ENCODE measurements around the gene TCF4. TPM values are rescaled to one million over a fixed set of nuclear protein-coding genes. Genes with fewer than 3 reads are reported as not detected.

TCF4 gene
- total RNA-seq (2012; rRNA removed): 28.4 and 29.1 TPM in 2 replicates

GRCh38 chr18:55588111-55588869 lies at the start of gene TCF4:
TCF4 (minus strand) TSS chr18:55588192; CDS start chr18:55587116, 1,076 bp downstream.
- Histone ChIP-seq H3K4me3 (ENCODE audit: low read length) (peak within 1 kb of the TSS; percentile 75), H3K4me1 (ENCODE audit: control insufficient read depth, insufficient read depth, low read length) (peaks cover 14% of the 10 kb centered on the region), H3K9me3 (replicated peaks; ENCODE audit: low read length) (no peaks in the 10 kb centered on the region), H3K4me2 (ENCODE audit: low read length) (peak within 1 kb of the TSS; percentile 87), H3K9ac (ENCODE audit: low read depth, low read length) (peak within 1 kb of the TSS; percentile 90), H3K27me3 (ENCODE audit: control insufficient read depth, insufficient read depth, low read length) (no peaks in the 10 kb centered on the region), H3K36me3 (ENCODE audit: insufficient read depth, low read length) (no peaks in the 10 kb centered on the region)

GRCh38 chr18:55637204-55637603 lies 49.2 kb upstream of the TCF4 start:
- no peaks in the 10 kb centered on the region for H3K27me3 ChIP-seq (ENCODE audit: control insufficient read depth, insufficient read depth, low read length)
- H3K4me2 ChIP-seq (ENCODE audit: low read length): no peak overlapping the region
- H3K4me1 ChIP-seq (ENCODE audit: control insufficient read depth, insufficient read depth, low read length): peaks cover 11% of the 10 kb centered on the region
- H3K9ac ChIP-seq (ENCODE audit: low read depth, low read length): no peak overlapping the region
- no peaks in the 10 kb centered on the region for H3K36me3 ChIP-seq (ENCODE audit: insufficient read depth, low read length)
- no peaks in the 10 kb centered on the region for H3K9me3 ChIP-seq (replicated peaks; ENCODE audit: low read length)
- no peak overlapping the region for H3K4me3 ChIP-seq (ENCODE audit: low read length)

- H3K9ac ChIP-seq (ENCODE audit: low read depth, low read length): no peak overlapping the region
- no peak overlapping the region for H3K4me2 ChIP-seq (ENCODE audit: low read length)
- H3K4me1 ChIP-seq (ENCODE audit: control insufficient read depth, insufficient read depth, low read length): peaks cover 11% of the 10 kb centered on the region
- no peak overlapping the region for H3K4me3 ChIP-seq (ENCODE audit: low read length)
- no peaks in the 10 kb centered on the region for H3K9me3 ChIP-seq (replicated peaks; ENCODE audit: low read length)
- no peaks in the 10 kb centered on the region for H3K36me3 ChIP-seq (ENCODE audit: insufficient read depth, low read length)
- no peaks in the 10 kb centered on the region for H3K27me3 ChIP-seq (ENCODE audit: control insufficient read depth, insufficient read depth, low read length)
Measured at GRCh38 chr18:55635439-55635838, 47.4 kb upstream of the TCF4 start.

GRCh38 chr18:55634545-55634944 lies 46.6 kb upstream of the TCF4 start:
- Histone ChIP-seq H3K27me3 (ENCODE audit: control insufficient read depth, insufficient read depth, low read length) (no peaks in the 10 kb centered on the region), H3K4me3 (ENCODE audit: low read length) (no peak overlapping the region), H3K36me3 (ENCODE audit: insufficient read depth, low read length) (no peaks in the 10 kb centered on the region), H3K4me2 (ENCODE audit: low read length) (peak overlapping the region; percentile 3), H3K4me1 (ENCODE audit: control insufficient read depth, insufficient read depth, low read length) (peaks cover 11% of the 10 kb centered on the region), H3K9ac (ENCODE audit: low read depth, low read length) (no peak overlapping the region), H3K9me3 (replicated peaks; ENCODE audit: low read length) (no peaks in the 10 kb centered on the region)

GRCh38 chr18:55633032-55633431 lies 45.0 kb upstream of the TCF4 start:
- Histone ChIP-seq H3K4me3 (ENCODE audit: low read length) (no peak overlapping the region), H3K9ac (ENCODE audit: low read depth, low read length) (no peak overlapping the region), H3K4me2 (ENCODE audit: low read length) (no peak overlapping the region), H3K9me3 (replicated peaks; ENCODE audit: low read length) (no peaks in the 10 kb centered on the region), H3K27me3 (ENCODE audit: control insufficient read depth, insufficient read depth, low read length) (no peaks in the 10 kb centered on the region), H3K4me1 (ENCODE audit: control insufficient read depth, insufficient read depth, low read length) (peaks cover 11% of the 10 kb centered on the region), H3K36me3 (ENCODE audit: insufficient read depth, low read length) (no peaks in the 10 kb centered on the region)

- Histone ChIP-seq H3K9ac (ENCODE audit: low read depth, low read length) (no peak overlapping the region), H3K9me3 (replicated peaks; ENCODE audit: low read length) (no peaks in the 10 kb centered on the region), H3K4me1 (ENCODE audit: control insufficient read depth, insufficient read depth, low read length) (peaks cover under 1% of the 10 kb centered on the region), H3K4me3 (ENCODE audit: low read length) (no peak overlapping the region), H3K36me3 (ENCODE audit: insufficient read depth, low read length) (no peaks in the 10 kb centered on the region), H3K27me3 (ENCODE audit: control insufficient read depth, insufficient read depth, low read length) (no peaks in the 10 kb centered on the region), H3K4me2 (ENCODE audit: low read length) (no peak overlapping the region)
Measured at GRCh38 chr18:55629133-55629532, 41.1 kb upstream of the TCF4 start.

GRCh38 chr18:55627007-55627406 lies 39.0 kb upstream of the TCF4 start:
- Histone ChIP-seq H3K9me3 (replicated peaks; ENCODE audit: low read length) (no peaks in the 10 kb centered on the region), H3K4me2 (ENCODE audit: low read length) (no peak overlapping the region), H3K4me1 (ENCODE audit: control insufficient read depth, insufficient read depth, low read length) (no peaks in the 10 kb centered on the region), H3K9ac (ENCODE audit: low read depth, low read length) (no peak overlapping the region), H3K36me3 (ENCODE audit: insufficient read depth, low read length) (no peaks in the 10 kb centered on the region), H3K4me3 (ENCODE audit: low read length) (no peak overlapping the region), H3K27me3 (ENCODE audit: control insufficient read depth, insufficient read depth, low read length) (no peaks in the 10 kb centered on the region)

- H3K4me2 ChIP-seq (ENCODE audit: low read length): no peak overlapping the region
- H3K4me3 ChIP-seq (ENCODE audit: low read length): no peak overlapping the region
- H3K9ac ChIP-seq (ENCODE audit: low read depth, low read length): no peak overlapping the region
- no peaks in the 10 kb centered on the region for H3K9me3 ChIP-seq (replicated peaks; ENCODE audit: low read length)
- H3K4me1 ChIP-seq (ENCODE audit: control insufficient read depth, insufficient read depth, low read length): no peaks in the 10 kb centered on the region
- H3K36me3 ChIP-seq (ENCODE audit: insufficient read depth, low read length): no peaks in the 10 kb centered on the region
- no peaks in the 10 kb centered on the region for H3K27me3 ChIP-seq (ENCODE audit: control insufficient read depth, insufficient read depth, low read length)
Measured at GRCh38 chr18:55625901-55626300, 37.9 kb upstream of the TCF4 start.

GRCh38 chr18:55623626-55624025 lies 35.6 kb upstream of the TCF4 start:
- Histone ChIP-seq H3K9me3 (replicated peaks; ENCODE audit: low read length) (no peaks in the 10 kb centered on the region), H3K4me3 (ENCODE audit: low read length) (no peak overlapping the region), H3K36me3 (ENCODE audit: insufficient read depth, low read length) (no peaks in the 10 kb centered on the region), H3K27me3 (ENCODE audit: control insufficient read depth, insufficient read depth, low read length) (no peaks in the 10 kb centered on the region), H3K4me1 (ENCODE audit: control insufficient read depth, insufficient read depth, low read length) (no peaks in the 10 kb centered on the region), H3K4me2 (ENCODE audit: low read length) (no peak overlapping the region), H3K9ac (ENCODE audit: low read depth, low read length) (no peak overlapping the region)

- H3K9me3 ChIP-seq (replicated peaks; ENCODE audit: low read length): no peaks in the 10 kb centered on the region
- H3K4me3 ChIP-seq (ENCODE audit: low read length): no peak overlapping the region
- H3K27me3 ChIP-seq (ENCODE audit: control insufficient read depth, insufficient read depth, low read length): no peaks in the 10 kb centered on the region
Measured at GRCh38 chr18:55610506-55610905, 22.5 kb upstream of the TCF4 start.

GRCh38 chr18:55609160-55609825 lies 21.3 kb upstream of the TCF4 start:
- no peak overlapping the region for H3K4me2 ChIP-seq (ENCODE audit: low read length)
- H3K4me3 ChIP-seq (ENCODE audit: low read length): no peak overlapping the region
- no peak overlapping the region for H3K9ac ChIP-seq (ENCODE audit: low read depth, low read length)
- H3K36me3 ChIP-seq (ENCODE audit: insufficient read depth, low read length): no peaks in the 10 kb centered on the region
- H3K9me3 ChIP-seq (replicated peaks; ENCODE audit: low read length): no peaks in the 10 kb centered on the region
- no peaks in the 10 kb centered on the region for H3K27me3 ChIP-seq (ENCODE audit: control insufficient read depth, insufficient read depth, low read length)
- no peaks in the 10 kb centered on the region for H3K4me1 ChIP-seq (ENCODE audit: control insufficient read depth, insufficient read depth, low read length)

More at GRCh38 chr18:55610506-55610905, 22.5 kb upstream of the TCF4 start:
- Histone ChIP-seq H3K4me2 (ENCODE audit: low read length) (no peak overlapping the region), H3K4me1 (ENCODE audit: control insufficient read depth, insufficient read depth, low read length) (no peaks in the 10 kb centered on the region), H3K36me3 (ENCODE audit: insufficient read depth, low read length) (no peaks in the 10 kb centered on the region), H3K9ac (ENCODE audit: low read depth, low read length) (no peak overlapping the region)

GRCh38 chr18:55608497-55608896 lies 20.5 kb upstream of the TCF4 start:
- H3K36me3 ChIP-seq (ENCODE audit: insufficient read depth, low read length): no peaks in the 10 kb centered on the region
- H3K9ac ChIP-seq (ENCODE audit: low read depth, low read length): no peak overlapping the region
- H3K9me3 ChIP-seq (replicated peaks; ENCODE audit: low read length): no peaks in the 10 kb centered on the region
- H3K27me3 ChIP-seq (ENCODE audit: control insufficient read depth, insufficient read depth, low read length): no peaks in the 10 kb centered on the region
- H3K4me2 ChIP-seq (ENCODE audit: low read length): no peak overlapping the region
- no peaks in the 10 kb centered on the region for H3K4me1 ChIP-seq (ENCODE audit: control insufficient read depth, insufficient read depth, low read length)
- H3K4me3 ChIP-seq (ENCODE audit: low read length): no peak overlapping the region

All from skeletal muscle satellite cell (primary cell).